Testis (tissue), 2 donors: Measurements from ENCODE around the gene GARIN5B.

Experiments
- POLR2A ChIP-seq: fragments of 450-650 bp; IDR thresholded peaks from one replicate; pipeline ENCODE4 v1.6.1; 2017; ENCODE audit warnings: antibody characterized with exemption, mild to moderate bottlenecking, moderate library complexity
- TF ChIP-seq, protein P1 (sequence below), 3 experiments: fragments of 450-650 bp in 2 of 3; fragments of 200-600 bp in 1 of 3; sonication (generic) in 1 of 3; IDR thresholded peaks; one replicate each; pipeline ENCODE4 v1.5.1; 2016 to 2019; ENCODE audit warnings: antibody characterized with exemption in 3 of 3, mild to moderate bottlenecking in 2 of 3, moderate library complexity in 1 of 3

DNA sequence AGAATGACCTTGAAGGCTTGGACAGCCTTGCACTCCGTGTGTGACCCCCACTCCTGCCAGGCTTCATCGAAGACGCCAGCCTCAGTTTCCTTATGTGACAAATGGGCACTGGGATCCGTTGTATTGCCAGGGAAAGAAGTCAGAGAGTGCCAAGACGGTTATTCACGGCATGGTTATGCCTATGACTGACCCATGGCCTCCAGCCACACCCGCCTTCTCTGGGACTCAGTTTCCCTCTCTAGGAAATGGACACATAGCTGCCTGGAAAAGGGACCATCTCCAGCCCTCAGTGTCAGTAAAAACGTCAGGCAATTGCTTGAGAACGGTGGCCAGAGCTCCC, 45.4 kb upstream of the GARIN5B start:
- TF ChIP-seq, protein P1, sequence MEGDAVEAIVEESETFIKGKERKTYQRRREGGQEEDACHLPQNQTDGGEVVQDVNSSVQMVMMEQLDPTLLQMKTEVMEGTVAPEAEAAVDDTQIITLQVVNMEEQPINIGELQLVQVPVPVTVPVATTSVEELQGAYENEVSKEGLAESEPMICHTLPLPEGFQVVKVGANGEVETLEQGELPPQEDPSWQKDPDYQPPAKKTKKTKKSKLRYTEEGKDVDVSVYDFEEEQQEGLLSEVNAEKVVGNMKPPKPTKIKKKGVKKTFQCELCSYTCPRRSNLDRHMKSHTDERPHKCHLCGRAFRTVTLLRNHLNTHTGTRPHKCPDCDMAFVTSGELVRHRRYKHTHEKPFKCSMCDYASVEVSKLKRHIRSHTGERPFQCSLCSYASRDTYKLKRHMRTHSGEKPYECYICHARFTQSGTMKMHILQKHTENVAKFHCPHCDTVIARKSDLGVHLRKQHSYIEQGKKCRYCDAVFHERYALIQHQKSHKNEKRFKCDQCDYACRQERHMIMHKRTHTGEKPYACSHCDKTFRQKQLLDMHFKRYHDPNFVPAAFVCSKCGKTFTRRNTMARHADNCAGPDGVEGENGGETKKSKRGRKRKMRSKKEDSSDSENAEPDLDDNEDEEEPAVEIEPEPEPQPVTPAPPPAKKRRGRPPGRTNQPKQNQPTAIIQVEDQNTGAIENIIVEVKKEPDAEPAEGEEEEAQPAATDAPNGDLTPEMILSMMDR (IDR thresholded peaks at IDR 0.05): no peak
- TF ChIP-seq POLR2A: no peak
